Neural cell (in vitro differentiated cells): ENCODE results near the gene GAREM1. TPM values are rescaled to one million over a fixed set of nuclear protein-coding genes. Genes with fewer than 3 reads are reported as not detected.

Experiments used
- H2AFZ ChIP-seq: fragments of 200-600, 300-800 bp; sonication (generic), shearing (Covaris generic); 2 replicates; pipeline ENCODE4 v1.6.0; 2014; ENCODE audit warnings: low read depth, mild to moderate bottlenecking, antibody characterized with exemption, low read length, moderate library complexity
- H3F3A ChIP-seq: fragments of 200-600 bp; shearing (Covaris generic); 2 replicates; pipeline ENCODE4 v1.6.1; 2016; ENCODE audit warnings: mild to moderate bottlenecking, moderate library complexity, mixed read lengths, antibody characterized with exemption, low read length; ENCODE audit not compliant: insufficient read depth, poor library complexity, severe bottlenecking
- H3K27ac ChIP-seq: fragments of 200-600, 300-800 bp; sonication (generic), shearing (Covaris generic); 2 replicates; pipeline ENCODE4 v1.5.1; 2014; ENCODE audit warnings: mild to moderate bottlenecking, low read length, moderate library complexity
- H3K27me3 ChIP-seq: fragments of 300-800, 200-600 bp; sonication (generic), shearing (Covaris generic); 2 replicates; pipeline ENCODE4 v1.6.0; 2014; ENCODE audit warnings: mild to moderate bottlenecking, low read depth, low read length, moderate library complexity; ENCODE audit not compliant: insufficient read depth
- H3K36me3 ChIP-seq: fragments of 300-800, 200-600 bp; sonication (generic), shearing (Covaris generic); 2 replicates; pipeline ENCODE4 v1.5.1; 2014; ENCODE audit warnings: mild to moderate bottlenecking, antibody characterized with exemption, low read length, moderate library complexity; ENCODE audit not compliant: insufficient read depth
- H3K4me2 ChIP-seq: fragments of 300-800, 200-600 bp; sonication (generic), shearing (Covaris generic); 2 replicates; pipeline ENCODE4 v1.6.0; 2014; ENCODE audit warnings: mild to moderate bottlenecking, low read length
- H3K4me3 ChIP-seq: fragments of 300-800, 200-600 bp; sonication (generic), shearing (Covaris generic); 2 replicates; pipeline ENCODE4 v1.5.1; 2014; ENCODE audit warnings: mild to moderate bottlenecking, low read length, moderate library complexity
- H3K79me2 ChIP-seq: fragments of 200-600 bp; shearing (Covaris generic); replicated peaks from 2 replicates; pipeline ENCODE4 v1.6.0; 2014; ENCODE audit warnings: mild to moderate bottlenecking, low read length, moderate library complexity; ENCODE audit not compliant: insufficient read depth
- H3K9ac ChIP-seq: fragments of 300-800, 200-600 bp; sonication (generic), shearing (Covaris generic); 2 replicates; pipeline ENCODE4 v1.6.1; 2016; ENCODE audit warnings: mild to moderate bottlenecking, low read length, mixed read lengths
- H3K9me2 ChIP-seq: fragments of 200-600 bp; shearing (Covaris generic); 2 replicates; pipeline ENCODE4 v1.6.1; 2016; ENCODE audit warnings: mild to moderate bottlenecking, low read length, mixed read lengths; ENCODE audit not compliant: insufficient read depth
- H3K9me3 ChIP-seq: fragments of 200-600, 300-800 bp; sonication (generic), shearing (Covaris generic); 2 replicates; pipeline ENCODE4 v1.6.1; 2016; ENCODE audit warnings: mild to moderate bottlenecking, mixed run types, low read length, moderate library complexity, mixed read lengths
- H4K20me1 ChIP-seq: fragments of 200-600 bp; shearing (Covaris generic); 2 replicates; pipeline ENCODE4 v1.6.1; 2016; ENCODE audit warnings: mild to moderate bottlenecking, mixed run types; ENCODE audit not compliant: insufficient read depth
- EP300 ChIP-seq: fragments of 450-650 bp; conservative IDR thresholded peaks from 2 replicates; pipeline ENCODE4 v1.6.1; 2014; ENCODE audit warnings: antibody characterized with exemption, mild to moderate bottlenecking, moderate library complexity; ENCODE audit not compliant: poor library complexity, severe bottlenecking
- EZH2 ChIP-seq: fragments of 200-600, 300-800 bp; shearing (Covaris generic), sonication (generic); IDR thresholded peaks from 2 replicates; pipeline ENCODE4 v1.6.1; 2014; ENCODE audit warnings: antibody characterized with exemption, low read length, borderline replicate concordance, mild to moderate bottlenecking; ENCODE audit not compliant: insufficient read depth, poor library complexity, severe bottlenecking
- POLR2AphosphoS5 ChIP-seq: IDR thresholded peaks from 2 replicates; pipeline ENCODE4 v1.6.1; 2012
- RAD21 ChIP-seq: fragments of 450-650 bp; conservative IDR thresholded peaks from 2 replicates; pipeline ENCODE4 v1.6.1; 2014; ENCODE audit warnings: antibody characterized with exemption, mild to moderate bottlenecking, moderate library complexity
- REST ChIP-seq: IDR thresholded peaks from 2 replicates; pipeline ENCODE4 v1.6.1; 2012; ENCODE audit warnings: borderline replicate concordance
- SMC3 ChIP-seq: fragments of 450-650 bp; conservative IDR thresholded peaks from 2 replicates; pipeline ENCODE4 v1.6.1; 2014; ENCODE audit warnings: antibody characterized with exemption, mild to moderate bottlenecking, moderate library complexity; ENCODE audit not compliant: poor library complexity
- TAF1 ChIP-seq: IDR thresholded peaks from 2 replicates; pipeline ENCODE4 v1.6.1; 2012; ENCODE audit warnings: low read depth
- polyA plus RNA-seq: library from polyadenylated mRNA; depleted of rRNA; stranded (reverse); fragments of >200 nt; gene quantifications from 2 replicates; pipeline ENCODE4 v1.2.3, GENCODE V29; 2014
- TF ChIP-seq, protein P1 (sequence below): fragments of 450-650 bp; IDR thresholded peaks from 2 replicates; pipeline ENCODE4 v1.5.1; 2014; ENCODE audit warnings: antibody characterized with exemption, mild to moderate bottlenecking, moderate library complexity; ENCODE audit not compliant: poor library complexity, severe bottlenecking

GAREM1 gene
- polyA plus RNA-seq, 1 donor from 2014 or later: 1.3 TPM

DNA sequence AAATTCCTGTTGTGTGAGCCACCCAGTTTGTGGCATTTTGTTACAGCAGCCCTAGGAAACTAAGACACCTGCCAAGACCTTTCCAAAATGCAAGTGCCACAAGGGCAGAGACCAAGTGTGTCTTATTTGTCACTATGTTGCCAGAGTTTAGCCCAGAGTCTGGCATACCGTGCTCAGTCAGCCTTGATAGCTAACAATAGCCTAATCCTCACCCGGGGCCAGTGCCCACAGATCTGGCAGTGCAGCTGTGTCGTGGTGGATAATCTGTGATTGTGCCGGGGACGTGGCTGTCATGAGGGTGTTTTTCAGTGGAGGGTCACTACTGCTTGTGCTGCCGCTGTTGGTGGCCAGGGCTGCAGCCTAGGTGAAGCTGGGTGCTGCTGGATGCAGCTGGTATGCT lies 227.3 kb downstream of the GAREM1 start:
- no peak overlapping the region for H3K27ac ChIP-seq
- no peak overlapping the region for H3K4me2 ChIP-seq
- H4K20me1 ChIP-seq: no peaks in the 10 kb centered on the region
- H3K4me3 ChIP-seq: no peak overlapping the region
- H3K36me3 ChIP-seq: no peaks in the 10 kb centered on the region
- H2AFZ ChIP-seq: no peak overlapping the region
- no peaks in the 10 kb centered on the region for H3K27me3 ChIP-seq
- TF ChIP-seq POLR2AphosphoS5: no peak
- TF ChIP-seq REST: no peak
- TF ChIP-seq, protein P1, sequence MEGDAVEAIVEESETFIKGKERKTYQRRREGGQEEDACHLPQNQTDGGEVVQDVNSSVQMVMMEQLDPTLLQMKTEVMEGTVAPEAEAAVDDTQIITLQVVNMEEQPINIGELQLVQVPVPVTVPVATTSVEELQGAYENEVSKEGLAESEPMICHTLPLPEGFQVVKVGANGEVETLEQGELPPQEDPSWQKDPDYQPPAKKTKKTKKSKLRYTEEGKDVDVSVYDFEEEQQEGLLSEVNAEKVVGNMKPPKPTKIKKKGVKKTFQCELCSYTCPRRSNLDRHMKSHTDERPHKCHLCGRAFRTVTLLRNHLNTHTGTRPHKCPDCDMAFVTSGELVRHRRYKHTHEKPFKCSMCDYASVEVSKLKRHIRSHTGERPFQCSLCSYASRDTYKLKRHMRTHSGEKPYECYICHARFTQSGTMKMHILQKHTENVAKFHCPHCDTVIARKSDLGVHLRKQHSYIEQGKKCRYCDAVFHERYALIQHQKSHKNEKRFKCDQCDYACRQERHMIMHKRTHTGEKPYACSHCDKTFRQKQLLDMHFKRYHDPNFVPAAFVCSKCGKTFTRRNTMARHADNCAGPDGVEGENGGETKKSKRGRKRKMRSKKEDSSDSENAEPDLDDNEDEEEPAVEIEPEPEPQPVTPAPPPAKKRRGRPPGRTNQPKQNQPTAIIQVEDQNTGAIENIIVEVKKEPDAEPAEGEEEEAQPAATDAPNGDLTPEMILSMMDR: no peak
- TF ChIP-seq RAD21: no peak
- TF ChIP-seq SMC3: no peak
- TF ChIP-seq TAF1: no peak
- no peak for TF ChIP-seq EZH2
- TF ChIP-seq EP300: no peak
- H3K79me2 ChIP-seq: no peaks in the 10 kb centered on the region
- H3K9me3 ChIP-seq: no peaks in the 10 kb centered on the region
- H3K9ac ChIP-seq: no peak overlapping the region
- no peaks in the 10 kb centered on the region for H3F3A ChIP-seq
- H3K9me2 ChIP-seq: no peaks in the 10 kb centered on the region

GRCh38 chr18:32242395-32242794 lies 228.3 kb downstream of the GAREM1 start:
- TF ChIP-seq EP300: no peak
- TF ChIP-seq, protein P1: no peak
- Histone ChIP-seq H3F3A (no peaks in the 10 kb centered on the region), H3K27ac (no peak overlapping the region), H3K4me3 (no peak overlapping the region), H3K36me3 (no peaks in the 10 kb centered on the region), H2AFZ (no peak overlapping the region), H3K79me2 (no peaks in the 10 kb centered on the region), H3K9me3 (no peaks in the 10 kb centered on the region), H3K4me2 (no peak overlapping the region), H3K9me2 (no peaks in the 10 kb centered on the region), H3K27me3 (no peaks in the 10 kb centered on the region), H3K9ac (no peak overlapping the region), H4K20me1 (no peaks in the 10 kb centered on the region)
